Raji (cell line): ENCODE results near the gene CCHCR1.

Experiments used
- POLR2A ChIP-seq: IDR thresholded peaks from 2 replicates; pipeline ENCODE4 v1.6.1; 2011; ENCODE audit warnings: low read depth, low read length, control low read depth; ENCODE audit not compliant: insufficient read depth

CCHCR1 gene

GRCh38 chr6:31186052-31186734 is 28.6 kb upstream of the CCHCR1 start:
- TF ChIP-seq POLR2A, result no peak

GRCh38 chr6:31180500-31180899 is 22.9 kb upstream of the CCHCR1 start:
- no peak for TF ChIP-seq POLR2A

GRCh38 chr6:31179896-31180295 is 22.3 kb upstream of the CCHCR1 start:
- TF ChIP-seq POLR2A, result no peak

GRCh38 chr6:31179042-31179386 is 21.4 kb upstream of the CCHCR1 start:
- no peak for TF ChIP-seq POLR2A

- no peak for TF ChIP-seq POLR2A
Measured at GRCh38 chr6:31178143-31179041, 20.8 kb upstream of the CCHCR1 start.

- no peak for TF ChIP-seq POLR2A
Measured at GRCh38 chr6:31175971-31176370, 18.4 kb upstream of the CCHCR1 start.

- no peak for TF ChIP-seq POLR2A
Measured at GRCh38 chr6:31174378-31174777, 16.8 kb upstream of the CCHCR1 start.

- no peak for TF ChIP-seq POLR2A
Measured at GRCh38 chr6:31173406-31173805, 15.8 kb upstream of the CCHCR1 start.

- no peak for TF ChIP-seq POLR2A
Measured at GRCh38 chr6:31172973-31173384, 15.4 kb upstream of the CCHCR1 start.

GRCh38 chr6:31171931-31172905 is 14.6 kb upstream of the CCHCR1 start:
- TF ChIP-seq POLR2A, result no peak

- TF ChIP-seq POLR2A, result no peak
Measured at GRCh38 chr6:31170987-31171671, 13.5 kb upstream of the CCHCR1 start.

GRCh38 chr6:31170600-31170881 is 12.9 kb upstream of the CCHCR1 start, which contains the start of gene POU5F1:
Gene POU5F1, minus strand, starts transcription at chr6:31170682. Its CDS starts 62 bp downstream, at chr6:31170620.
- no peak for TF ChIP-seq POLR2A

- TF ChIP-seq POLR2A, result no peak
Measured at GRCh38 chr6:31169123-31169857, 11.7 kb upstream of the CCHCR1 start.

- no peak for TF ChIP-seq POLR2A
Measured at GRCh38 chr6:31168606-31169005, 11.0 kb upstream of the CCHCR1 start.
